ENCODE measurements around the gene ARSB. TPM values are rescaled to one million over a fixed set of nuclear protein-coding genes. Genes with fewer than 3 reads are reported as not detected.

ARSB gene
- total RNA-seq, 4 donors from 2014 or later, result 1.2 to 8.8 (median 7.1) TPM

GRCh38 chr5:78813286-78813685 lies 171.8 kb downstream of the ARSB start:
- H3K4me1 ChIP-seq, result no peaks in the 10 kb centered on the region
- no peak for DNase-seq

DNA sequence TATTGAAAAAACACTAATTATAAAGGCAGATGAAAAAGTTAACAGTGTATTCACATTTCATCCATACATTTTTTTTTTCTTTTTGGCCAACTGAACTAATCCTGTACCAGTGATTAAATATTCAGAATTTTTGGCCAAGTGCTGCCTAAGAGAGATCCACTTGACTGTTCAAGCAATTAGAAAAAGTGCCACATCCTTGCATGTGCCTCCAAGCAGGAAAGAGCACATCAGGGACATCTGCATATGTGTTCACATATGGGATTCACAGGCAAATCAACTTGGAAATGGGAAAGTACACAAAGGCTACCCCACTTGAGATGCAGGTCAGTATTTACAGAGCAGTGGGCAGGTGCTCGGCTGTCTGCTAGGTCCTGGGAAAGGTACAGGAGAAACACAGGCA lies 173.2 kb downstream of the ARSB start:
- H3K4me3 ChIP-seq, result no peak overlapping the region
- no peaks in the 10 kb centered on the region for H3K27me3 ChIP-seq
- TF ChIP-seq CTCF (IDR thresholded peaks at IDR 0.05) (no peak), POLR2A (IDR thresholded peaks at IDR 0.05) (no peak)
- H3K4me1 ChIP-seq, result no peaks in the 10 kb centered on the region
- DNase-seq, result no peak
- no peak overlapping the region for H3K27ac ChIP-seq
- intact Hi-C loops (cut with DNase I), result no loop called here
- peaks cover 0 to 4% (median 0%) of the 10 kb centered on the region in 3 donors for H3K36me3 ChIP-seq
- H3K9me3 ChIP-seq, result no peaks in the 10 kb centered on the region
- WGBS, 2 donors, result 75 to 91% methylated on average over 1 of the region's 1 CpG

More at GRCh38 chr5:78813286-78813685, 171.8 kb downstream of the ARSB start:
- Histone ChIP-seq H3K27me3 (no peaks in the 10 kb centered on the region), H3K9me3 (no peaks in the 10 kb centered on the region), H3K36me3 (peaks cover 0 to 7% (median 0%) of the 10 kb centered on the region in 3 donors), H3K4me3 (no peak overlapping the region), H3K27ac (no peak overlapping the region)
- intact Hi-C loops (cut with DNase I), result no loop called here
- no peak for TF ChIP-seq POLR2A (IDR thresholded peaks at IDR 0.05)
- TF ChIP-seq CTCF (IDR thresholded peaks at IDR 0.05), result no peak
- 69 to 100% methylated on average over 1 of the region's 1 CpG for WGBS, 2 donors

DNA sequence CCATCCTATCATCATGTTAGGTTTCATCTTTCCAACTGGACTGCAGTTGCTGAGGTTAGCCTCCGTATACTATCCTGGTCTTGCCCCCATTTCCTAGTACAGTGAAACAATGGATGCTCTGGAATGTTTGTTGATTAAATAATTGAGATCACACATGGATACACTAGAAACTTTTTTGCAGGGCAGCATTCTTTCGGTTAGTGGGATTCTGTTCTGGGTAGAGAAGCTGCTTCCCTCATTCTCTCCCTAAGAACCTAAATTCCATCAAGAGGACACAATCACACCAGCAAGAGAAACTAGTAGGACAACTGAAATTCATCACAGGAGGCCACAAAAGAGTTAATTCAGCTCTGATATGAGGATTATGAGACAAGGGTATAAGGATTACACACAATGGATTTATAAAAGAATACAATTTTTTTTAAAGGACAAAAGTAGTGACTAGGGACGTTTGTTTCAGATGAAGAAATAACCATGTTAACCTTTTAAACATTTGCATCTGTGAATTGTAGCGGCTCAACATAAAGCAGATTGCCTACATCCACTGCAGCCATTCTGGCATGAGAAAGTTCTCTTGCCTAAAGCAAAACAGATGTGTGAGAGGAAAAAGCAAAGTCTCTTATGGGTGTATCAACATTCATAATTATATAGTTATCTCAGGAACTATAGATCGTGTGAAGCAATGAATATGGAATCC lies 173.8 kb downstream of the ARSB start:
- Histone ChIP-seq H3K9me3 (no peaks in the 10 kb centered on the region), H3K4me3 (no peak overlapping the region), H3K4me1 (no peaks in the 10 kb centered on the region), H3K27ac (no peak overlapping the region), H3K36me3 (no peaks in the 10 kb centered on the region), H3K27me3 (no peaks in the 10 kb centered on the region)
- 56 to 80% methylated on average over 5 of the region's 5 CpGs for WGBS, 2 donors
- DNase-seq, result no peak
- intact Hi-C loops (cut with DNase I), result no loop called here
- TF ChIP-seq POLR2A (IDR thresholded peaks at IDR 0.05) (no peak), CTCF (IDR thresholded peaks at IDR 0.05) (no peak)

- 82 to 94% methylated on average over 6 of the region's 6 CpGs for WGBS, 2 donors
- DNase-seq, result no peak
- no peak overlapping the region for H3K4me3 ChIP-seq
- H3K9me3 ChIP-seq, result no peaks in the 10 kb centered on the region
- no peaks in the 10 kb centered on the region for H3K4me1 ChIP-seq
- intact Hi-C loops (cut with DNase I), result no loop called here
- H3K27ac ChIP-seq, result no peak overlapping the region
- no peak for TF ChIP-seq POLR2A (IDR thresholded peaks at IDR 0.05)
- TF ChIP-seq CTCF (IDR thresholded peaks at IDR 0.05), result no peak
- no peaks in the 10 kb centered on the region for H3K27me3 ChIP-seq
- H3K36me3 ChIP-seq, result no peaks in the 10 kb centered on the region
Observed at GRCh38 chr5:78810098-78810920, 174.8 kb downstream of the ARSB start.

GRCh38 chr5:78809444-78809843 lies 175.7 kb downstream of the ARSB start:
- Histone ChIP-seq H3K9me3 (no peaks in the 10 kb centered on the region), H3K4me1 (no peaks in the 10 kb centered on the region), H3K4me3 (no peak overlapping the region), H3K27ac (no peak overlapping the region), H3K27me3 (no peaks in the 10 kb centered on the region), H3K36me3 (no peaks in the 10 kb centered on the region)
- DNase-seq, result no peak
- TF ChIP-seq CTCF (IDR thresholded peaks at IDR 0.05), result no peak
- TF ChIP-seq POLR2A (IDR thresholded peaks at IDR 0.05), result no peak
- 68 to 83% methylated on average over 7 of the region's 11 CpGs for WGBS, 2 donors
- intact Hi-C loops (cut with DNase I), result no loop called here
